Measurements from ENCODE around the gene LRRC4B.
"Not testable (repeated sequence)": the region's sequence is repeated elsewhere in the genome, so short reads cannot be mapped to it uniquely, and the experiment has no call there.

LRRC4B gene

GRCh38 chr19:50567882-50568727 lies at the start of gene LRRC4B:
TSS of gene LRRC4B (minus strand) at chr19:50568435. CDS start at chr19:50548838, 19,597 bp downstream.
- DNase-seq (ENCODE audit: low read depth) = no peak
- TF ChIP-seq CTCF (conservative IDR thresholded peaks at IDR 0.05; ENCODE audit: control insufficient read depth, insufficient read depth, low read depth, low read length) = no peak
- H3K4me3 ChIP-seq (ENCODE audit: control insufficient read depth, low read depth, low read length) = no peak within 1 kb of the TSS

- not testable (repeated sequence) for H3K4me3 ChIP-seq (ENCODE audit: control insufficient read depth, low read depth, low read length); DNase-seq (ENCODE audit: low read depth)
Observed at GRCh38 chr19:50612504-50613404, 44.5 kb upstream of the LRRC4B start.

GRCh38 chr19:50607874-50608785 lies 39.9 kb upstream of the LRRC4B start:
- no peak overlapping the region for H3K4me3 ChIP-seq (ENCODE audit: control insufficient read depth, low read depth, low read length)
- peak; percentile 55 for TF ChIP-seq CTCF (conservative IDR thresholded peaks at IDR 0.05; ENCODE audit: control insufficient read depth, insufficient read depth, low read depth, low read length)
- peak; percentile 85 for DNase-seq (ENCODE audit: low read depth)

GRCh38 chr19:50607388-50607787 lies 39.2 kb upstream of the LRRC4B start:
- DNase-seq (ENCODE audit: low read depth) = no peak
- TF ChIP-seq CTCF (conservative IDR thresholded peaks at IDR 0.05; ENCODE audit: control insufficient read depth, insufficient read depth, low read depth, low read length) = no peak
- H3K4me3 ChIP-seq (ENCODE audit: control insufficient read depth, low read depth, low read length) = no peak overlapping the region

- peak; percentile 25 for DNase-seq (ENCODE audit: low read depth)
- not testable (repeated sequence) for H3K4me3 ChIP-seq (ENCODE audit: control insufficient read depth, low read depth, low read length)
Observed at GRCh38 chr19:50606059-50606836, 38.0 kb upstream of the LRRC4B start.

- DNase-seq (ENCODE audit: low read depth); H3K4me3 ChIP-seq (ENCODE audit: control insufficient read depth, low read depth, low read length): not testable (repeated sequence)
Observed at GRCh38 chr19:50604264-50605073, 36.2 kb upstream of the LRRC4B start.

- H3K4me3 ChIP-seq (ENCODE audit: control insufficient read depth, low read depth, low read length) = no peak overlapping the region
- no peak for TF ChIP-seq CTCF (conservative IDR thresholded peaks at IDR 0.05; ENCODE audit: control insufficient read depth, insufficient read depth, low read depth, low read length)
- no peak for DNase-seq (ENCODE audit: low read depth)
Observed at GRCh38 chr19:50602935-50603334, 34.7 kb upstream of the LRRC4B start.
